Spleen (tissue), 11 donors: ENCODE data around the gene SECTM1. TPM values are rescaled to one million over a fixed set of nuclear protein-coding genes. Genes with fewer than 3 reads are reported as not detected.

Source experiments
- DNase-seq: peaks from one replicate; pipeline ENCODE4 v3.0.0-alpha.2; 2020
- H3K27ac ChIP-seq, 8 donors: fragments of 200-600 bp; sonication (generic) in 7 of 8; 1 replicate in 4 of 8; 2 replicates in 4 of 8; pipeline versions ENCODE4 v1.5.0 to v1.8.0; 2016 to 2021; ENCODE audit warnings: inconsistent platforms in 4 of 8, mild to moderate bottlenecking in 4 of 8, moderate library complexity in 1 of 8
- H3K27me3 ChIP-seq, 7 donors: fragments of 200-600 bp; sonication (generic) in 6 of 7; replicated peaks in 1 of 7; 1 replicate in 4 of 7; 2 replicates in 3 of 7; pipeline versions ENCODE4 v1.5.0 to v1.8.0; 2016 to 2021; ENCODE audit warnings: inconsistent platforms in 3 of 7, mild to moderate bottlenecking in 1 of 7
- H3K36me3 ChIP-seq, 6 donors: fragments of 200-600 bp; sonication (generic) in 5 of 6; 1 replicate in 4 of 6; 2 replicates in 2 of 6; pipeline versions ENCODE4 v1.5.0 to v1.8.0; 2016 to 2021; ENCODE audit warnings: inconsistent platforms in 2 of 6
- H3K4me1 ChIP-seq, 6 donors: fragments of 200-600 bp; sonication (generic) in 5 of 6; 1 replicate in 3 of 6; 2 replicates in 3 of 6; pipeline versions ENCODE4 v1.5.0 to v1.8.0; 2016 to 2021; ENCODE audit warnings: inconsistent platforms in 3 of 6
- H3K4me3 ChIP-seq, 8 donors: fragments of 200-600 bp; sonication (generic) in 7 of 8; 1 replicate in 4 of 8; 2 replicates in 4 of 8; pipeline versions ENCODE4 v1.5.0 to v1.8.0; 2016 to 2021; ENCODE audit warnings: inconsistent platforms in 4 of 8, mild to moderate bottlenecking in 4 of 8, moderate library complexity in 2 of 8
- H3K9me3 ChIP-seq, 8 donors: fragments of 200-600 bp; sonication (generic) in 7 of 8; 1 replicate in 4 of 8; 2 replicates in 4 of 8; pipeline versions ENCODE4 v1.5.0 to v1.8.0; 2016 to 2021; ENCODE audit warnings: inconsistent platforms in 4 of 8
- POLR2A ChIP-seq, 3 donors: fragments of 450-650 bp; IDR thresholded peaks; one replicate each; pipeline ENCODE4 v1.5.1; 2017; ENCODE audit warnings: antibody characterized with exemption in 3 of 3, mild to moderate bottlenecking in 1 of 3
- POLR2AphosphoS5 ChIP-seq, 3 donors: sonication (generic); formaldehyde crosslinking; IDR thresholded peaks; one replicate each; pipeline ENCODE4 v1.5.1; 2017; ENCODE audit warnings: antibody characterized with exemption in 3 of 3
- WGBS, 5 donors: extraction: QIAGEN DNeasy Blood & Tissue Kit in 3 of 5; methylation state at CpG; one replicate each; pipeline versions ENCODE4 v1.1.5 to v1.1.7; 2013 to 2018; 5-methylcytosine and 5-hydroxymethylcytosine counted together
- intact Hi-C: fragments of 100-400 bp; cut with DNase I; formaldehyde crosslinking; loops from one replicate; pipeline ENCODE4 v1.15.0; 2023; ENCODE audit warnings: low total_unique reads
- polyA plus RNA-seq, 3 donors: library from polyadenylated mRNA; stranded (reverse); fragments of 200-250 nt; gene quantifications; one replicate each; pipeline ENCODE4 v1.2.1, GENCODE V29; 2013
- total RNA-seq, 7 donors: library from RNA; depleted of rRNA in 3 of 7; stranded (reverse); fragments of >200 nt in 3 of 7; fragmentation: NEBNext Ultra II Directional in 4 of 7; extraction: Animal tissue kit (Norgen Biotek cat#: 25700) in 4 of 7; gene quantifications; one replicate each; pipeline versions ENCODE4 v1.1.0 to v1.2.1, GENCODE V29; 2016 to 2021
- TF ChIP-seq, protein P1 (sequence below), 11 experiments: fragments of 200-600 bp in 7 of 11; fragments of 450-650 bp in 4 of 11; sonication (generic) in 4 of 11; IDR thresholded peaks in 8 of 11; conservative IDR thresholded peaks in 3 of 11; 1 replicate in 7 of 11; 2 replicates in 4 of 11; pipeline versions ENCODE4 v1.4.0 to v1.8.0; 2016 to 2021; ENCODE audit warnings: antibody characterized with exemption in 11 of 11, inconsistent platforms in 4 of 11, mild to moderate bottlenecking in 1 of 11
- donor health status: healthy with polysubstance abuse.
- donor health status: DM: no; HTN: no; CAD: no; lungs with moderate emphysema.
- donor health status: DM: no; HTN: no; CAD: no.
- donor health status: Bipolar disorder and iron deficiency.
- donor health status: healthy.
- donor health status: DM: no; HTN: no; CAD: no.
- donor health status: DM: yes; HTN: yes; CAD: no.

SECTM1 gene
- total and polyA plus RNA-seq, 10 donors, result 6.0 to 141 (median 60.4) TPM

GRCh38 chr17:82302568-82302963 lies 31.0 kb downstream of the SECTM1 start:
- peak; percentile 79 for DNase-seq
- Histone ChIP-seq H3K27me3 (peaks cover 0 to 28% (median 7%) of the 10 kb centered on the region in 7 donors), H3K4me1 (peaks cover 20 to 88% (median 65%) of the 10 kb centered on the region in 6 donors), H3K27ac (peak overlapping the region in 6 of 8 donors; percentile 27 to 100 (median 71)), H3K4me3 (peak overlapping the region in 2 of 8 donors; percentile 1 to 43), H3K9me3 (no peaks in the 10 kb centered on the region), H3K36me3 (no peaks in the 10 kb centered on the region)
- 74 to 84% (median 80%) methylated on average over 8 to 15 of the region's 15 CpGs for WGBS, 5 donors
- TF ChIP-seq POLR2AphosphoS5 (IDR thresholded peaks at IDR 0.05) (no peak), POLR2A (IDR thresholded peaks at IDR 0.05) (no peak)
- TF ChIP-seq, protein P1, sequence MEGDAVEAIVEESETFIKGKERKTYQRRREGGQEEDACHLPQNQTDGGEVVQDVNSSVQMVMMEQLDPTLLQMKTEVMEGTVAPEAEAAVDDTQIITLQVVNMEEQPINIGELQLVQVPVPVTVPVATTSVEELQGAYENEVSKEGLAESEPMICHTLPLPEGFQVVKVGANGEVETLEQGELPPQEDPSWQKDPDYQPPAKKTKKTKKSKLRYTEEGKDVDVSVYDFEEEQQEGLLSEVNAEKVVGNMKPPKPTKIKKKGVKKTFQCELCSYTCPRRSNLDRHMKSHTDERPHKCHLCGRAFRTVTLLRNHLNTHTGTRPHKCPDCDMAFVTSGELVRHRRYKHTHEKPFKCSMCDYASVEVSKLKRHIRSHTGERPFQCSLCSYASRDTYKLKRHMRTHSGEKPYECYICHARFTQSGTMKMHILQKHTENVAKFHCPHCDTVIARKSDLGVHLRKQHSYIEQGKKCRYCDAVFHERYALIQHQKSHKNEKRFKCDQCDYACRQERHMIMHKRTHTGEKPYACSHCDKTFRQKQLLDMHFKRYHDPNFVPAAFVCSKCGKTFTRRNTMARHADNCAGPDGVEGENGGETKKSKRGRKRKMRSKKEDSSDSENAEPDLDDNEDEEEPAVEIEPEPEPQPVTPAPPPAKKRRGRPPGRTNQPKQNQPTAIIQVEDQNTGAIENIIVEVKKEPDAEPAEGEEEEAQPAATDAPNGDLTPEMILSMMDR (IDR thresholded peaks at IDR 0.05 in 8 of 11, conservative IDR thresholded peaks at IDR 0.05 in 3 of 11), result no peak
- intact Hi-C loops, result no loop called here

DNA sequence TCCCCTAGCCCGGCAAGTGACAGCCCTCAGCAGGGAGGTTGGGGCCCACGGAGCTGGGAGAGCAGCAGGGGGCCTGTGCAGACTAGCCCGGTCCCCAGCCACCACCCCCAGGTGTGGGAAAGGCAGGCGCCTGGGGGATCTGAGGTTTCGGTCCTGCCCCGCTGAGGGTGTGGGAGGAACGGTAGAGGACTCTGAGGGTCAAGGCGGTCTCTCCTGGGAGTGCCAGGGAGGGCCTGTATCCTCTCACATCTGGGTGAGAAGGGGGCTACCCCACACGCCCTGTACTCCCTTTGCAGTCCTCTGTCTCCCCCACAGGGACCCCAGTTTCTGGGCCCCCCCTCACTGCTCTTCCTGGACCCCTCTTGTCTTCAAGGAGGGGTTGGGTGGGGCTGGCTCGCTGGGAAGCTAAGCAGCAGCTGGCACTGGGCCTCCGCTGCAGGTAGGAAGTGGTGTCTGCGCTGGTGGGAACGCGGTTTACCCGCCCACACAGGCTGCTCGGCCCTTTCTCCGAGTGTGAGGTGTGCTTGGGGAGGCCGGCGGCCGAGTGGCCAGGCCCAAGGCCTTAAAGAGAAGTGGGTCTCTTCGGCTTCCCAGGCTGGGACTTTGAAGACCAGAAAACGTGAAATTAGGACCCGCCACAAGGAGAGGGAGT lies 31.5 kb downstream of the SECTM1 start:
- peak overlapping the region in 6 of 8 donors; percentile 27 to 100 (median 71) for H3K27ac ChIP-seq
- peaks cover 0 to 28% (median 7%) of the 10 kb centered on the region in 7 donors for H3K27me3 ChIP-seq
- H3K9me3 ChIP-seq, result no peaks in the 10 kb centered on the region
- no peaks in the 10 kb centered on the region for H3K36me3 ChIP-seq
- peak; percentile 87 for DNase-seq
- intact Hi-C loops, result no loop called here
- 35 to 43% (median 38%) methylated on average over 2 to 23 of the region's 23 CpGs for WGBS, 5 donors
- peak overlapping the region in 2 of 8 donors; percentile 1 to 43 for H3K4me3 ChIP-seq
- TF ChIP-seq POLR2AphosphoS5 (IDR thresholded peaks at IDR 0.05) (peak in 2 of 3 donors; percentile 57 to 63), POLR2A (IDR thresholded peaks at IDR 0.05) (no peak)
- peaks cover 21 to 93% (median 70%) of the 10 kb centered on the region in 6 donors for H3K4me1 ChIP-seq

- Histone ChIP-seq H3K27me3 (peaks cover 0 to 28% (median 7%) of the 10 kb centered on the region in 7 donors), H3K27ac (peak overlapping the region in 5 of 8 donors; percentile 38 to 100 (median 96)), H3K4me3 (peak overlapping the region in 1 of 8 donors; percentile 4), H3K36me3 (no peaks in the 10 kb centered on the region), H3K4me1 (peaks cover 23 to 99% (median 77%) of the 10 kb centered on the region in 6 donors), H3K9me3 (no peaks in the 10 kb centered on the region)
- TF ChIP-seq POLR2A (IDR thresholded peaks at IDR 0.05) (no peak), POLR2AphosphoS5 (IDR thresholded peaks at IDR 0.05) (no peak)
- TF ChIP-seq, protein P1 (IDR thresholded peaks at IDR 0.05 in 8 of 11, conservative IDR thresholded peaks at IDR 0.05 in 3 of 11), result no peak
- intact Hi-C loops, result no loop called here
- no peak for DNase-seq
- WGBS, 5 donors, result 82 to 90% (median 89%) methylated on average over 9 to 12 of the region's 12 CpGs
These were observed 32.2 kb downstream of the SECTM1 start for GRCh38 chr17:82301300-82301915.

DNA sequence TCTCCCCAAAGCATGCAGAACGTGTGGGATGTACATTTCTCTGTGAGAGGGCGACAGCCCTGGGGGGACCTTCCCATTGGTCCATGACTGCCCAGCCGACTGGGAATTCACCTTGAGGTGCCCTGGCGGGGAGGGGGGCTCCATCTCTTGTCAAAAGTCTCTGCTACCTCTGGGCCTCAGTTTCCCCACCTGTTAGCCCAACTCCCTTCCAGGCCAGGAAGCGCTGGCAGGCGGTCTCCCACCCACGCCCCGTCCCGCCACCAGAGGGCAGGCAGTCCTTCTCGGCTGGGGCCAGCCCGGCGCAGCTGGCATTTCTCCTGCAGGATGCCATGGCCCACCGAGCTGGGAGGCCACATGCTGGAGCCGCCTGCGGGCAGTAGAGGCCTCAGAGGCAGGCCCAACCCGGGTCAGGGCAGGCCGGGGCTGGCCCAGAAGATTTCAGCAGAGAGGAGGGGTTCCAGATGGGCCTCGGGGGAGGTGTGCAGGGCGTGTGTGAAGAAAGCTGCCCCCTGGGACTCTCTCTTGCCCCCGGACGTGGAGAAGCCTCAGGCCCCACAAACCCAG lies 32.8 kb downstream of the SECTM1 start:
- intact Hi-C loops, result no loop called here
- Histone ChIP-seq H3K4me3 (peak overlapping the region in 1 of 8 donors; percentile 4), H3K27ac (peak overlapping the region in 5 of 8 donors; percentile 38 to 100 (median 96)), H3K27me3 (peaks cover 0 to 28% (median 7%) of the 10 kb centered on the region in 7 donors), H3K36me3 (no peaks in the 10 kb centered on the region), H3K4me1 (peaks cover 23 to 100% (median 80%) of the 10 kb centered on the region in 6 donors), H3K9me3 (no peaks in the 10 kb centered on the region)
- peak; percentile 96 for DNase-seq
- WGBS, 5 donors, result 15 to 31% (median 28%) methylated on average over 15 to 21 of the region's 21 CpGs
- TF ChIP-seq POLR2A (IDR thresholded peaks at IDR 0.05), result no peak
- peak; percentile 70 to 87 (median 70) for TF ChIP-seq POLR2AphosphoS5 (IDR thresholded peaks at IDR 0.05)
- TF ChIP-seq, protein P1 (IDR thresholded peaks at IDR 0.05 in 8 of 11, conservative IDR thresholded peaks at IDR 0.05 in 3 of 11), result peak; percentile 67 to 92 (median 88)
